ENCODE data around the gene SGIP1.

- TF ChIP-seq POLR2AphosphoS5 (IDR thresholded peaks at IDR 0.05; ENCODE audit: low read depth, low read length) (peak; percentile 83), CTCF (IDR thresholded peaks at IDR 0.05) (no peak), YY1 (IDR thresholded peaks at IDR 0.05; ENCODE audit: low read depth) (no peak), SIN3A (IDR thresholded peaks at IDR 0.05; ENCODE audit: borderline replicate concordance, low read depth, low read length) (no peak), TAF1 (IDR thresholded peaks at IDR 0.05; ENCODE audit: borderline replicate concordance, low read depth, low read length) (no peak), SMC3 (IDR thresholded peaks at IDR 0.05; ENCODE audit: low read depth, low read length) (no peak), GABPA (IDR thresholded peaks at IDR 0.05; ENCODE audit: low read depth) (no peak), EP300 (IDR thresholded peaks at IDR 0.05; ENCODE audit: borderline replicate concordance in 1 of 2, low read depth in 1 of 2, low read length in 1 of 2) (peak; percentile 18 to 96; a peak in 2 of 4 replicates), FOSL2 (IDR thresholded peaks at IDR 0.05; ENCODE audit: borderline replicate concordance, low read depth) (no peak), USF2 (IDR thresholded peaks at IDR 0.05; ENCODE audit: borderline replicate concordance, low read depth, low read length) (no peak)
- TF ChIP-seq, protein P1, sequence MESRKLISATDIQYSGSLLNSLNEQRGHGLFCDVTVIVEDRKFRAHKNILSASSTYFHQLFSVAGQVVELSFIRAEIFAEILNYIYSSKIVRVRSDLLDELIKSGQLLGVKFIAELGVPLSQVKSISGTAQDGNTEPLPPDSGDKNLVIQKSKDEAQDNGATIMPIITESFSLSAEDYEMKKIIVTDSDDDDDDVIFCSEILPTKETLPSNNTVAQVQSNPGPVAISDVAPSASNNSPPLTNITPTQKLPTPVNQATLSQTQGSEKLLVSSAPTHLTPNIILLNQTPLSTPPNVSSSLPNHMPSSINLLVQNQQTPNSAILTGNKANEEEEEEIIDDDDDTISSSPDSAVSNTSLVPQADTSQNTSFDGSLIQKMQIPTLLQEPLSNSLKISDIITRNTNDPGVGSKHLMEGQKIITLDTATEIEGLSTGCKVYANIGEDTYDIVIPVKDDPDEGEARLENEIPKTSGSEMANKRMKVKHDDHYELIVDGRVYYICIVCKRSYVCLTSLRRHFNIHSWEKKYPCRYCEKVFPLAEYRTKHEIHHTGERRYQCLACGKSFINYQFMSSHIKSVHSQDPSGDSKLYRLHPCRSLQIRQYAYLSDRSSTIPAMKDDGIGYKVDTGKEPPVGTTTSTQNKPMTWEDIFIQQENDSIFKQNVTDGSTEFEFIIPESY (IDR thresholded peaks at IDR 0.05; ENCODE audit: borderline replicate concordance, low read depth), result no peak
These were observed 38.5 kb upstream of the SGIP1 start for GRCh38 chr1:66495495-66495894.

Measured in SK-N-SH (cell line).